PC-9 (cell line): ENCODE measurements around the gene CXCR6. TPM values are rescaled to one million over a fixed set of nuclear protein-coding genes. Genes with fewer than 3 reads are reported as not detected.

Source experiments
- BruUV-seq: library from RNA; stranded (reverse); fragments of 400-500 nt; replicated peaks from 2 replicates; lab custom pipeline; 2021; lab: Mats Ljungman, UMichigan
- CTCF ChIA-PET: fragments of 300-600 bp; sonication (Branson Sonifier 250); formaldehyde crosslinking; loops from one replicate; lab custom pipeline; 2022; ENCODE audit warnings: antibody characterized with exemption; lab: Charles Lee
- POLR2A ChIA-PET: fragments of 300-600 bp; sonication (Branson Sonifier 250); formaldehyde crosslinking; loops from one replicate; lab custom pipeline; 2022; ENCODE audit warnings: antibody characterized with exemption; ENCODE audit not compliant: unreplicated experiment; lab: Charles Lee
- DNase-seq, 2 experiments: peaks; one replicate each; pipeline versions ENCODE4 v3.0.0 to v3.0.0-alpha.2; 2015 to 2022; ENCODE audit warnings: mixed read lengths in 1 of 2
- H2AFZ ChIP-seq: fragments of 200-600 bp; sonication (generic); 2 replicates; pipeline ENCODE4 v1.8.1; 2017; ENCODE audit warnings: antibody characterized with exemption
- H3F3A ChIP-seq: fragments of 200-600 bp; sonication (generic); 2 replicates; pipeline ENCODE4 v1.8.1; 2017; ENCODE audit warnings: antibody characterized with exemption, mild to moderate bottlenecking, low read depth; ENCODE audit not compliant: insufficient read depth
- H3K27ac ChIP-seq: fragments of 200-600 bp; sonication (generic); 2 replicates; pipeline ENCODE4 v1.6.1; 2016; ENCODE audit warnings: mixed run types
- H3K27me3 ChIP-seq: fragments of 200-600 bp; sonication (generic); 2 replicates; pipeline ENCODE4 v1.6.1; 2016; ENCODE audit warnings: low read depth, mixed run types; ENCODE audit not compliant: insufficient read depth
- H3K36me3 ChIP-seq: fragments of 200-600 bp; sonication (generic); 2 replicates; pipeline ENCODE4 v1.6.1; 2016; ENCODE audit warnings: low read depth, mixed run types
- H3K4me1 ChIP-seq: fragments of 200-600 bp; sonication (generic); replicated peaks from 2 replicates; pipeline ENCODE4 v1.6.1; 2016; ENCODE audit warnings: mixed run types; ENCODE audit not compliant: insufficient read depth
- H3K4me2 ChIP-seq: fragments of 200-600 bp; sonication (generic); 2 replicates; pipeline ENCODE4 v1.6.1; 2017; ENCODE audit warnings: mixed run types
- H3K4me3 ChIP-seq: fragments of 200-600 bp; sonication (generic); 2 replicates; pipeline ENCODE4 v1.6.1; 2016; ENCODE audit warnings: mixed run types
- H3K79me2 ChIP-seq: fragments of 200-600 bp; sonication (generic); 2 replicates; pipeline ENCODE4 v1.6.1; 2017; ENCODE audit warnings: low read depth, mixed run types
- H3K9me2 ChIP-seq: fragments of 200-600 bp; sonication (generic); 2 replicates; pipeline ENCODE4 v1.8.1; 2017; ENCODE audit warnings: mild to moderate bottlenecking; ENCODE audit not compliant: insufficient read depth
- H3K9me3 ChIP-seq: fragments of 200-600 bp; sonication (generic); 2 replicates; pipeline ENCODE4 v1.8.1; 2016; ENCODE audit warnings: low read depth; ENCODE audit not compliant: insufficient read depth
- H4K20me1 ChIP-seq: fragments of 200-600 bp; sonication (generic); 2 replicates; pipeline ENCODE4 v1.8.1; 2017; ENCODE audit not compliant: insufficient read depth
- CTCF ChIP-seq: fragments of 200-600 bp; sonication (generic); conservative IDR thresholded peaks from 2 replicates; pipeline ENCODE4 v1.6.1; 2017; ENCODE audit warnings: mixed run types, antibody characterized with exemption, mild to moderate bottlenecking, moderate library complexity
- EZH2 ChIP-seq: fragments of 200-600 bp; sonication (generic); IDR thresholded peaks from 2 replicates; pipeline ENCODE4 v1.8.0; 2017; ENCODE audit warnings: antibody characterized with exemption, low read depth
- intact Hi-C: fragments of 100-400 bp; cut with micrococcal nuclease; formaldehyde crosslinking; loops from one replicate; pipeline ENCODE4 v1.10.0; 2022; ENCODE audit not compliant: unreplicated experiment
- total RNA-seq: library from RNA; stranded (reverse); gene quantifications from 2 replicates; pipeline ENCODE4 v1.2.3, GENCODE V29; 2021

CXCR6 gene
- total RNA-seq, 1 experiment from 2014 or later: 0.74 TPM

- Histone ChIP-seq H3K36me3 (peaks cover 24% of the 10 kb centered on the region), H3K4me1 (peaks cover 33% of the 10 kb centered on the region), H3K9me2 (no peaks in the 10 kb centered on the region), H3K27ac (no peak overlapping the region), H4K20me1 (no peaks in the 10 kb centered on the region), H2AFZ (no peak overlapping the region), H3K27me3 (no peaks in the 10 kb centered on the region), H3K4me3 (no peak overlapping the region), H3F3A (peaks cover 14% of the 10 kb centered on the region), H3K79me2 (no peaks in the 10 kb centered on the region), H3K9me3 (no peaks in the 10 kb centered on the region), H3K4me2 (no peak overlapping the region)
- POLR2A ChIA-PET: no interaction called here
- intact Hi-C loops: no loop called here
- CTCF ChIA-PET: no interaction called here
- no peak for TF ChIP-seq EZH2
- no peak for TF ChIP-seq CTCF
- BruUV-seq: no TSS peak
- no peak for DNase-seq
Measured at GRCh38 chr3:45976191-45977091, 33.2 kb downstream of the CXCR6 start.

- H3K79me2 ChIP-seq: no peaks in the 10 kb centered on the region
- no peaks in the 10 kb centered on the region for H3K9me2 ChIP-seq
- peak; percentile 85 to 86 for DNase-seq
- POLR2A ChIA-PET: interaction anchor here (0.7 kb wide), 1 partner anchor 17 kb away, joined by 4 read pairs; no protein-coding TSS in a partner anchor
- no TSS peak for BruUV-seq
- peaks cover 22% of the 10 kb centered on the region for H3K36me3 ChIP-seq
- no peak overlapping the region for H3K4me2 ChIP-seq
- no peak overlapping the region for H2AFZ ChIP-seq
- H4K20me1 ChIP-seq: no peaks in the 10 kb centered on the region
- TF ChIP-seq EZH2 (no peak), CTCF (no peak)
- CTCF ChIA-PET: no interaction called here
- intact Hi-C loops: no loop called here
- no peak overlapping the region for H3K4me3 ChIP-seq
- peaks cover 7% of the 10 kb centered on the region for H3F3A ChIP-seq
- peaks cover 17% of the 10 kb centered on the region for H3K4me1 ChIP-seq
- H3K27ac ChIP-seq: no peak overlapping the region
- H3K9me3 ChIP-seq: no peaks in the 10 kb centered on the region
- no peaks in the 10 kb centered on the region for H3K27me3 ChIP-seq
Measured at GRCh38 chr3:45978006-45978761, 34.9 kb downstream of the CXCR6 start.

GRCh38 chr3:45979378-45979777, 36.1 kb downstream of the CXCR6 start:
- intact Hi-C loops: no loop called here

More at GRCh38 chr3:45979378-45979777, 36.1 kb downstream of the CXCR6 start:
- DNase-seq: no peak
- no peak overlapping the region for H3K4me3 ChIP-seq
- H4K20me1 ChIP-seq: no peaks in the 10 kb centered on the region
- ChIA-PET POLR2A (no interaction called here), CTCF (interaction anchor here (0.7 kb wide), 1 partner anchor 285 kb away, joined by 4 read pairs; no protein-coding TSS in a partner anchor)
- H3K36me3 ChIP-seq: peaks cover 22% of the 10 kb centered on the region
- no peak overlapping the region for H3K27ac ChIP-seq
- H3K79me2 ChIP-seq: no peaks in the 10 kb centered on the region
- no peaks in the 10 kb centered on the region for H3K9me3 ChIP-seq
- H3K4me2 ChIP-seq: no peak overlapping the region
- no peaks in the 10 kb centered on the region for H3K9me2 ChIP-seq
- H3F3A ChIP-seq: no peaks in the 10 kb centered on the region
- peaks cover 10% of the 10 kb centered on the region; the same call in 1 of the 2 replicates for H3K4me1 ChIP-seq
- TF ChIP-seq CTCF: no peak
- TF ChIP-seq EZH2: no peak
- no peaks in the 10 kb centered on the region for H3K27me3 ChIP-seq
- no peak overlapping the region for H2AFZ ChIP-seq
- no TSS peak for BruUV-seq
